ENCODE measurements around the gene TRAPPC6A. TPM values are rescaled to one million over a fixed set of nuclear protein-coding genes. Genes with fewer than 3 reads are reported as not detected.

The TRAPPC6A gene
- polyA plus RNA-seq, 12 donors, result 15.1 to 89.5 (median 19.8) TPM; not detected in 1

DNA sequence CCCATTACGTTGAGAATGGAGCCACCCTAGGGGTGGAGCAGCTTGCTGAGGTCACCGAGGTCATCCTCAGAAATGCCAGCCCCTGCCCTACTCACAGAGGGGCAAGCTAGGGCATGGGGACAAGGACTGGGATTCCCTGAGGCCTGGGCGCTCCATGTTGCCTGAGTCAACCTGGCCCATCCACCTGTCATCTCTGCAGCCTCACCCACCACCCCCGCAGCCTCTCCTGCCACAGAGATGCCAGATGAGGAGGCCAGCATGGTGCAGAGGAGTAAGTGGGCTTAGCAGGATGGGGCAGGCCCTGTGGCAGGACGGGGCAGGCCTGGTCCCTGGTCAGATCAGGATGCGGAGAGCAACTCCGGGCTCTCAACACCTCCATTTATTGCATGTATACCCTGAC lies 26.7 kb downstream of the TRAPPC6A start:
- no peak for DNase-seq

DNA sequence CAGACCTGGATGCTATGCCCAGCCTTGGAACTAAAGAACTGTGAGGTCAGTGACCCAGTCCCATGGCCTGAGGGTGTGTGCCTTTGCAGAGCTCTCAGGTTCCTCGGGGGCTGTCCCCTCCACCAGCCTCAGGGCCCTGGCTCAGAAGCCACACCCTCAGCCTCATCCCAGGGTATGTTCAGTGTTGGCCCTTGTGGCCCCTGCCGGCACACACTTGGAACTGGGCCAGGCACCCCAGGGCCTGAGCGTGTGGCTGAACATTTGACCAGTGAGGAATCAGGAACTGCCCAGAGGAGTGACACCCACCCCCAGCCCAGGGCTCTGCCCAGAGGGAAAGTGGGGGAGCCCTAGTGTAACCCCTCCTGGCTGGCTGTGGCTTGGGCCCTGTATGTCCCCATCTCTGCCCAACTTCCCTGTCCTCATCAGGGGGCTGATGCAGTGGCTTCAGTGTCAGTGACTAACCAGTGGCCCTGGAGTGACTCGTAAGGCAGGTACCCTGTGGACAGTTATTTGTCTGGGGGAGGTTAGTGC lies 27.2 kb downstream of the TRAPPC6A start:
- no peak for DNase-seq

DNA sequence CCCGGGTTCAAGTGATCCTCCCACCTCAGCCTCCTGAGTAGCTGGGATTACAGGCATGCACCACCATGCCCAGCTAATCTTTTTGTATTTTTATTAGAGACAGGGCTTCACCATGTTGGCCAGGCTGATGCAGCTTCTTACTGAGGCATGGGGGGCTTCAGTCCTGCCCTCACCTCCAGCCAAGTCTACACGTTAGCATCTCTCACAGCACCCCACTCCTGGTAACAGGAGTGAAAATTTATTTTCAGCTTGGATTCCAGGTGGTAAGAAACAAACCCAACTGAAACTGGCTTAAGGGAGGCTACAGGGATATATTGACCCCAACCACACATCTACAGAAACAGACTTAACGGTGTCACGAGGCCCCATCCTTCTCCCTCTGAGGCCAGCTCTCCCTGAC lies 27.9 kb downstream of the TRAPPC6A start:
- DNase-seq, result no peak

DNA sequence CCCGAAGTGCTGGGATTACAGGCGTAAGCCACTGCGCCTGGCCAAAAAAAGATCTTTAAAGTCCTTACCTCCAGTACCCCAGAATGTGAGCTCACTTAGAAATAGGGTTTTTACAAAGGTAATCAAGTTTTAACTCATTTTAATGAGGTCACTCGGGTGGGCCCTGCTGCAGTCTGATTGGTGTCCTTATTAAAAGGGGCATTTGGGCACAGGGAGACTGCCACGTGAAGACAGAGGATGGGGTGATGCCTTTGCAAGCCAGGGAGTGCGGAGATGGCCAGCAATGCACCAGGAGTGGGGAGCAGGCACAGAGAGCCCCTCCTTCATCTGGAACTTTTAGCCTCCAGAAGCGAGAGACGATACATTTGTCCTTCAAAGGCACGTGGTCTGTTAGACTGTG lies 28.9 kb downstream of the TRAPPC6A start:
- no peak for DNase-seq

DNA sequence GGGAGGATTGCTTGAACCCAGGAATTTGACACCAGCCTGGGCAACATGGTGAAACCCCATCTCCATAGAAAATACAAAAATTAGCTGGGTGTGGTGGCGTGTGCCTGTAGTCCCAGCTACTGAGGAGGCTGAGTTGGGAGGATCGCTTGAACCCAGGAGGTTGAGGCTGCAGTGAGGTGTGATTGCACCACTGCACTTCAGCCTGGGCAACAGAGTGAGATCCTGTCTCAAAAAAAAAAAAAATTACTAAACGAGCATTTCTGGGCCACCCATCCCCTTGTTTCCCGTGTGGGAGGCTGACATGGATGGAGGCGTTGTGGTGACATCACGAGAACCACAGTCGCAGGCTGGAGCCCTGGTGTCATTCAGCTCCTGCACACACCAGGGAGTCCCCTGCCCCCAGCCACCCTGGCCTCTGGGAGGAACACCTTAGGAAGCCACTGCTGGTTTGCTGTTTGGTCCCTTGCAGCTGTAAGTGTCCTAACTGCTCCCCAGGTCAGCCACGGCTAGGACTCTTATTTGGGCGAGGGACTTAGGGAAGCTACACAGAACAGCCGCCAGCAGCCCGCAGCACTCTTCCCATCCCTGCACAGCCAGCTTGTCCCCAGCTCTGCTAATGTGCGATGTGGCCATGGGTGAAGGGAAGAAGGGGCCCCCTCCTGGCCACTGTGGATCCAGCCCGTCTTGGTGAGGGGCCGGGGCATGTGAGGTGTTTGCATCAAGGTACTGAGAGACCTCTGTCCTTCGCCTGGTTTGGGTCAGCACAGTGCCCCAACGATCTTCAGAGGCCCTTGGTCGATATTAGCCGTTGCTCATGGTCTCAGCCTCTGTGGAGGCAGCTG lies 30.0 kb downstream of the TRAPPC6A start:
- DNase-seq, result no peak

DNA sequence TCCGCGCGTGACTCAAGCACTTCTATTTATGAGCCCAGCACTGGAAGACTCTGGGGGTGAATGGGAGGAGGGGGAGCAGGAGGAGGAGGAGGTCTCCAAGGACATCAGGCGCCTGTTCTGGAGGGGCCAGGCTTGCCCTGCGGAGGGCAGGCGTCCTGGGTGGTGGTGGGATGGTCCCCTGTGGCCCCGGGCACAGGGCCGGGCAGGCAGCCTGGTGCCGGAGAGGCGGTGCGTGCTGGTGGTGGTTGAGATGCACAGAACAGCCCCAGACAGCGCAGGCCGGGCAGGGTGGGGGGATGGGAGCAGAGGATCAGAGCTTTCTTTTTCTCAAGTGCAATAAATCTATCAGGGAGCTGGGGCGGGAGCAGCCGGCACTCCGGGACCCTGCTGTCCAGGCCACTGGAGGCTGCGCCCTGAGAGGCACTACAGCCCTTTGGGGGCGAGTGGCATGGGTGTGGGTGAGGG lies 31.3 kb downstream of the TRAPPC6A start:
- no peak for DNase-seq

DNA sequence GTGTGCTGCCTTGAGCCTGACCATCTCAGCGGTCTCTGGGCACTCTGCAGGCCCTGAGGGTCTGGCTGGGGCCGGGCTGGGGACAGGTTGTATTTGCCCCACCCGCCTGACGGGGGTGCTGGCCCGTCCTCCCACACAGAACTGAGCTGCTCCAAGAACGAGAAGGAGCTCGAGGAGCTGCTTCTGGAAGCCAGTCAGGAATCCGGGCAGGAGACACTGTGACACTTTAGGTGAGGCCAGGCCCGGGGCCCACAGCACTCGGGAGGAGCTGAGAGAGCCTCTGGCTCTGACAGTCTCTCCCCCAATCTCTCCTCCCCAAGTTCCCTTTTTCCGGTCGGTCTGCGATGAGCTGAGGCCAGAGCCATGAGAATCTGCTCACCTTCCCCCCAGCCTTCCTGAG lies 31.8 kb downstream of the TRAPPC6A start:
- no peak for DNase-seq

DNA sequence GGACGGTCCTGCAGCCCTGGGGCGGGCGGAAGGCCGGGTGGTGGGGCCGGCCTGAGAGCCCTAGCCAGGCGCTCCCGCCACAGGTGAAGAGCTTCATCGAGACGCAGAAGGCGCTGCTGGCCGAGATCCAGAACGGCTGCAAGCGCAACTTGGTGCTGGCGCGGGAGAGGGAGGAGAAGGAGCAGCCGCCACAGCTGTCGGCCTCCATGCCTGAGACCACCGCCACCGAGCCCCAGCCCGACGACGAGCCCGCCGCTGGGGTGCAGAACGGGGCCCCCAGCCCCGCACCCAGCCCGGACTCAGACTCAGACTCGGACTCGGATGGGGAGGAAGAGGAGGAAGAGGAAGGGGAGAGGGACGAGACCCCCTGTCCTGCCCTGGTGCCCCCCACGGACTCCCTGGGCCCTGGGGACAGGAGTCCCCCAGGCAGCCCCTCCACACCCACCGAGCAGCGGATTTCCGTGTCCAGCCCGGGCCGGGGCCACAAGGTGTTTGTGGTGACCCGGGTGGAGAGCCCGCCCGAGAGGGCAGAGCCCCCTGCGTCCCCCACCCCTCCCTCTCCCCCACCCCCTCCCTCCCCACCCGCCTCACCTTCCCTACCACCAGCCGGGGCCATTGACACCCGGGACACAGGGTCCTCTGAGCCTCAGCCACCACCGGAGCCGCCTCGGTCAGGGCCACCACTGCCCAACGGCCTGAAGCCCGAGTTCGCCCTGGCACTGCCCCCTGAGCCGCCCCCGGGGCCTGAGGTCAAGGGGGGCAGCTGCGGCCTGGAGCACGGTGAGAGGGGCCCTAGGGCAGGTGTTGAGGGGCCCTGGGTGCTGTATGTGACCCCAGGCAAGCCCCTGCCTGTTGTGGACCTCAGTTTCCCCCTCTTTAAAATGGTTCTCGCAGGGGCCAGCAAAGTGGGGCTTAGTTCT lies 32.5 kb downstream of the TRAPPC6A start:
- no peak for DNase-seq

DNA sequence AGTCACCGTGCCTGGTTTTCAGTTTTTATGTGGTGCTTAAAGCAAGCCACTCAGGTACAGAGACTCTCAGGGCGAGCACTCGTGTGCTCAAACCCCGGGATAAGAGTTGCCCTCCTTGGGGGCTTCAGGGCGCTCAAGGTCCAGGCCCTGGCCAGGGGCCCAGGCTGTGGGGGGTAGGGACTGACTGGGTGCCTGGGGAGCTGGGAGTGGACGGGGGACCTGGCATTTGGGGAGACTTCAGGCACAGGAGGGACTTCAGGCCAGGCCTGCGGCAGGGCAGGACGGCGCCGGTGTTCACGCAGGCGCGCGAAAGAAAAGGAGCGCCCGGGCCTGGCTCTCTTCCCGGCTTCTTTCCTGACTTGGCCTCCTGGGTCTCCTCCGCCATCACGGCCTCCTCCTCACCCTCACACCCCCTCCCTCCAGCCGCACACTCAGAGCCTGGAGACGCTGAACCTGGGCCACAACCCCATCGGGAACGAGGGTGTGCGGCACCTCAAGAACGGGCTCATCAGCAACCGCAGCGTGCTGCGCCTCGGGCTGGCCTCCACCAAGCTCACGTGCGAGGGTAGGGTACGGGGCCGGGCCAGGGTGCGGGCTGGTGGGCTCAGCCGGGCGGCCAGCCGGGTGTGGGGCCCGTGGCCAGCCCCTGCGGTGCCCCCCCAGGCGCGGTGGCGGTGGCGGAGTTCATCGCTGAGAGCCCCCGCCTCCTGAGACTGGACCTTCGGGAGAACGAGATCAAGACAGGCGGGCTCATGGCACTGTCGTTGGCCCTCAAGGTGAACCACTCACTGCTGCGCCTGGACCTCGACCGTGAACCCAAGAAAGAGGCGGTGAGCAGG lies 33.4 kb downstream of the TRAPPC6A start:
- DNase-seq, result no peak

DNA sequence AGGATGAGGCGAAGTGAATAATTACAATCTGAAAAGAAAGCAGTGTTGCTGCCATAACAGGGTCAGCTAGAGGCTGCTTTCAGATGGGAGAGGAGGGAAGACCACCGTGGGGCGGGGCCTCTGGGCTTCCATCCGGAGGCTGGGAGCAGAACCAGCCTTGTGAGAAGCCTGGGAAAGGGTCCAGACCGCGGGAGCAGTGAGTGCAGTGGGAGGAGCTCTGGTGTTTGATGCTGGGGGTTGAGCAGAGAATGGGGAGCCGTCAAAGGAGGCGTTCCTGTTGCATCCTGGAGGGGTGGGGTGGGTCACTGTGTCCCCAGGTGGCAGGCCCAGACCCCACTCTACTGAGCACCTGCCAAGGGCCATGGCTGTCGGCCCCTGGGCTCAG lies 35.3 kb downstream of the TRAPPC6A start:
- no peak for DNase-seq

DNA sequence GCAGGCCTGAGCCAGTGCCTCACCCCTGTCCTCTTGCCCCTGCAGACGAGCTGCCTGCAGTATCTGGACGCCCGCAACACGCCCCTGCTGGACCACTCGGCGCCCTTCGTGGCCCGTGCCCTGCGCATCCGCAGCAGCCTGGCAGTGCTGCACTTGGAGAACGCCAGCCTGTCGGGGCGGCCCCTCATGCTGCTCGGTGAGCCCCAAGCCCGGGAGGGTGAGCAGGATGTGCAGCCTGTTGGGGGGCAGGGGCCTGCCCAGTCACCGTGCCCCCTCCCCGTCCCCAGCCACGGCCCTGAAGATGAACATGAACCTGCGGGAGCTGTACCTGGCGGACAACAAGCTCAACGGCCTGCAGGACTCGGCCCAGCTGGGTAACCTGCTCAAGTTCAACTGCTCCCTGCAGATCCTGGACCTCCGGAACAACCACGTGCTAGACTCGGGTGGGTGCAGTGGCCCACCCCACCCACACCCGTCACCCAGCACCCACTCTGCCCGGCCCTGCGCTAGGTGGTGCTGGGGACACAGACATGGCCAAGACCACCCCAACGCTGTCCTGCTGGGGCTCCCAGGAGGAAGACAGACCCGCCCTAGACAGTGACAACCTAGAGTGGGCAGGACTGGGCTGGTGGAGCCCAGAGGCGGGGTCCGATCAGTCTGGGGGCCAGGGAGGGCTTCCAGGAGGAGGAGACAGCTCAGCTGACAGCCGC lies 35.9 kb downstream of the TRAPPC6A start:
- DNase-seq, result no peak

DNA sequence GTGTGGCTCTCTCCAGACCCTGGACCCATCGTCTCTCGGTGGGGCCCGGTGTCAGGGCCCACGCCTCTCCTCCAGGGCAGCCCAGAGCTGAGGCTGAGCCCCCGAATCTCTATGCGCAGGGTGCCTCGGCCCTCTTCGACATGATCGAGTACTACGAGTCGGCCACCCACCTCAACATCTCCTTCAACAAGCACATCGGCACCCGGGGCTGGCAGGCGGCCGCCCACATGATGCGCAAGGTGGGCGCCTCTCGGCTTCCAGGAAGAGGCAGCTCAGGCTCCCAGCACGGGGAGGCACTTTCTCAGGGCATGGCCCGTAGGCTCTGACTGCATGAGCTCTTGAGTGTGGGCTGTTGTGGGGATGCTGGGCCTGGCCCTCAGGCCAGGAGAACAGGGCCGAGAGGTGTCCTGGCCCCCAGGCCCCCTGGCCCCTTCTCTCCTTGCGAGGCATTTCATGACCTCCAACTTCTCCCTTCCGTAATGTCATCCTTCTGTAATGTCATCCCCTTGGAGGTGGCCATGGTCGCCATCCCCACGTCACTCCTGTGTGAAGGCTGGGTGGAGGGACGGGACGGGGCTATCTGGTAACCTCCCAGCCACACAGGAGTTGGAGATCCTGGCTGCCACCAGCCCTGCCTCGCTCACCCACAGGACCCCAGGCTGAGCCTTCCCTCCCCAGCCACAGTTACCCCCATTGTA lies 36.7 kb downstream of the TRAPPC6A start:
- no peak for DNase-seq

DNA sequence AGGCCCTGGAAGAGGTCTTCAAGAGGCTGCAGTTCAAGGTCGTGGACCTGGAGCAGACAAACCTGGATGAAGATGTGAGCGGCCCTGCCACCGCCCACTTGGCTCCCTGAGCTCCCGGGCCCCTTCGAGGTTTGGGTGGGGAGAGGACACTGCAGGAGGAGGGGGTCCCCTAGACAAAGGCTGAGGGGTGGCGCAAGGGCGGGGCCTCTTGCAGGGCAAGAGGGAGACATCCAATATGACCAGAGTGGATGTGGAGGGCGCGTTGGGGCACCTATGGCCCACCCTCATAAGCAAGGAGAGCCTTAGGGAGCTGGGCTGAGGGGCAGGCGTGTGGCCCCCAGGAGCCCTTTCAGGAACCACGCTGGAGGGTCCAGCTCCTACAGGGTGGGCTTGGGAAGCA lies 37.5 kb downstream of the TRAPPC6A start:
- DNase-seq, result no peak

DNA sequence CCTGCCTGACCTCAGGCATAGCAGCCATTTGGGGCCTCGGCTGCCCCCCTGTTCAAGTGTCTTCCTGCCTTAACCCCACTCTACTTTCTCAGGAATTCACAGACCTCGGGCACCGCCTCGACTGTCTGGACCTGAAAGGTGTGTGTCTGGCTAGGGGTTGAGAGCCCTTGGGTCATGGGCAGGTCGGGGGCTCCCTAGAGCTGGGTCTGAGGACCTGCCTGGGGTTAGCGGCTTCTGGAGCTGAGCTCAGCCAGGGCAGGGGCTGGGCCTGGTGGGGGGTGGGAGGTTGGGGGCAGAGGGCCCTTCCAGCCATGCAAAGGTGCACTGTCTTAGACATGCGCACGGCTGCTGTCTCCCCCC lies 37.9 kb downstream of the TRAPPC6A start:
- no peak for DNase-seq

DNA sequence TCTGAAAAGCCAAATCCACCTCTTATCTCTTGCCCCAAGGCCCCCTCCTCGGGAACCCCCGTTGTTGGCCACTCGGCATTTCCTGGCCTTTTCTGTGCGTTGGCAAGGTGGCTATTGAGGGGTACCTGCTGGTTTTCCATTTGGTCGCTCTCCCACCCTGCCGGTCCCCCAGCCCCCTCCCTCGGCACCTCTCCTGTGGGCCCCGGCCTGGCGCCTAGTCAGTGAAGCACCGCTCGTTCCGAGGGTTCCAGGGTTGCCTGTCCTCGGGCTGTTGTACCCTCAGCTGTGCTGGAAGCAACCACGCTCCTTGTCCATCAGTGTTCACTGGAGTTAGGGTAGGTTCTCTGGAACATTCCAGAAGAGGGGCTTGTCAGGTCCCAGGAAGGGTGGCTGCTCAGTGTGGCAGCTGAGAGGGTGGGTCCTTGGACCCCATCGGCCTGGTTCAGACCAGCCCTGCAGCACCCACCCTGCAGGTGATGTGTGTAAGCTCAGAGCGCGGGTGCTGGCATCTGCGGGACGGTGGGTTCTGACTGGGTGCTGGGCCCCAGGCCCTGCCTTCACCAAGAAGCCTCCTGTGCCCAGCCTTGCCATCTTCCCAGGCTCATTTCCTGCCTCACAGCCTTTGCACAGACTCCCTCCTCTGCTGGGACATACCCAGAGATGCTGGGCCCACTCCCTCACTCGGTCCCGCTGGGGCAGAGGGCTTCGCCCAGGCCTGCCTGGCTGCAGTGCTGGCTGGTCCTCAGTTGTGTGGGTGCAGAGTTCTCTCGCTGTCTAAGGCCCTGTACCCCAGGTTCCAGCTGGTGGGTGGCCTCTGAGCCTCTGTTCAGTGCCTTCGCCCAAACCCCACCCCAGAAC lies 38.5 kb downstream of the TRAPPC6A start:
- DNase-seq, result no peak

DNA sequence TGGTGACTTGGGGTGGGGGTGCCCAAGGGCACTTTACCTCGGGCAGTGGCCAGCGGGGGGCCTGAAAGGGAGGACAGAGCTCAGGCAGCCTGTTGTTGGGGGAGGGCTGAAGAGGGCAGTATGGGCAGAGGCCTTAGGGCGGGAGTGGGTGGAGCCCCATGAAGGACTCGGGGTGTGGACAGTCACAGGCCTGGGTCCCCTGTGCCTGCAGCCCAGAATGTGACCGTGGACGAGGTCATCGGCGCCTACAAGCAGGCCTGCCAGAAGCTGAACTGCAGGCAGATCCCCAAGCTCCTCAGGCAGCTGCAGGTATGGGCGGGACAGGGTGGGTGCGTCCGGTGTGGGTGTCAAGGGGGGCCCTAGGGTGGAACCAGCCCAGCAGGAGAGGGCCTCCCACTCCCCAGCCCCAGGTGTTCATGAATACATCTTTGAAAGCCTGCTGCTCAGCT lies 39.7 kb downstream of the TRAPPC6A start:
- DNase-seq, result no peak

DNA sequence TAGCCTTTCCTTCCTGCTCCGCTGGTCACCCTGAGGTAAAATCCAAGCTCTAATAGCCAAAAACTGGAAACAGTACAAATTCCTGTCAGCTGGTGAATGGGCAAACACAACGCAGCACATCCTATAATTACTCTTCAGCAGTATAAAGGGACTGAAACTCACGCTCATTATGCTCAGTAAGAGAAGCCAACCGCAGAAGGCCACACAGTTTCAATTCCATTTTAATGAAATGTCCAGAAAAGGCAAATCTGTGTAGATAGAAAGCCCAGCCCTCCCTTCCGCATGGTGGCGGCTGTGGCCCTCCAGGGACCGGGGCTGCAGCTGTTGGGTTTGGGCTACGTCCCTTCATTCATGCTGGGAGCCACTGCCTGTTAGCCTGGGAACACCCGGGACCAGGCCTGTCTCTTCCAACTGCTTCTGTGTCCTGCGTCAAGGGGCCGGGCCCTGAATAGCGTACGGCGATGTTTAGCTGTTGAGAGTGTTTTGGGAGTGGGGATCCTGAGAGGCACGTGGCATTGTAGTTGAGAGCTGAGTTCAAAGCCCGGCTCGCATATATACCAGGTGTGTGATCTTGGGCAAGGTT lies 40.8 kb downstream of the TRAPPC6A start:
- peak; percentile 52 for DNase-seq

DNA sequence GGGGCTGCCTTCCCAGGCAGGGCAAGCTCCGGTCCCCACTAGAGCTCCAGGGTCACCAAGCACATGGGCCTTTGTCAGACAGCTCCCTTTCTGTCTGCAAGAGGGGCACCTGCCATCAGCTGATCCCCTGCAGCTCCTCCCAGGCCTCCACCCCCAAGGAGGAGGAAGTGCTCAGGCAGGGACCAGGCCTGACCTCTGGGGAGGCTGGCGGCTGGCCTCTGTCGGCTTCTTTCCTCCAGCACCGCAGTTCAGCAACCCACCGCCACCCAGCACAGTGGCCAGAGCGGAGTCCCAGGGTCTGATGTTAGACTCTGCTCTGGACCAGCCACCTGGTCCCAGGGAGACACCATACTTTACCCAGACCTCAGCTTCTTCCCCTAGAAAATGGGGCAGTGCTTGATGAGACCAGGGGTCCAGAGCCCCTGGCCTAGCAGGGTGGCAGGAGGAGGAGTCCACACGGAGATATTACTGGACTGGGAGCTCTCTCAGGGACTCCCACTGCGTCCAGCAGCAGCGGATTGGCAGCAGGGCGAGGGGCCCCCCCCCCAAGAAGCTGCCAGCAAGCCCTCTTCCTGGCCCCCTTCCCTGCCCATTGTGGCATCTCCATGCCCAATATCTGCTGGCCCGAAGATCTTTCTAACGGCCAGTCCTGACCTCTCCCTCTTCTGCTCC lies 41.4 kb downstream of the TRAPPC6A start:
- DNase-seq, result no peak

Measured in muscle of arm (tissue), 12 donors.